Subcutaneous adipose tissue (tissue), 4 donors: ENCODE data around the gene RTN3. TPM values are rescaled to one million over a fixed set of nuclear protein-coding genes. Genes with fewer than 3 reads are reported as not detected.

Experiments
- total RNA-seq, 4 donors: library from RNA; depleted of rRNA; stranded (reverse); fragments of >200 nt; gene quantifications; one replicate each; pipeline ENCODE4 v1.1.0, GENCODE V29; 2016
- TF ChIP-seq, protein P1 (sequence below): fragments of 450-650 bp; IDR thresholded peaks from one replicate; pipeline ENCODE4 v1.5.1; 2016; ENCODE audit warnings: low read depth, mild to moderate bottlenecking, control low read depth, antibody characterized with exemption, moderate library complexity

The RTN3 gene
- total RNA-seq, 4 donors from 2014 or later, result 179 to 283 (median 224) TPM

DNA sequence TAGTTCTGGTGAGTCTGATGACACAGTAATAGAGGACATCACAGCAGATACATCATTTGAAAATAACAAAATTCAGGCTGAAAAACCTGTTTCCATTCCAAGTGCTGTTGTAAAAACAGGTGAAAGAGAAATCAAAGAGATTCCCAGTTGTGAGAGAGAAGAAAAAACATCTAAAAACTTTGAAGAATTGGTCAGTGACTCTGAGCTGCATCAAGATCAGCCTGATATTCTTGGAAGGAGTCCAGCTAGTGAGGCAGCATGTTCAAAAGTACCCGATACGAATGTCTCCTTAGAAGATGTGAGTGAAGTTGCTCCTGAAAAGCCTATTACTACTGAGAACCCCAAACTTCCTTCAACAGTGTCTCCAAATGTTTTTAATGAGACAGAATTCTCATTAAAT, 38.7 kb downstream of the RTN3 start:
- TF ChIP-seq, protein P1, sequence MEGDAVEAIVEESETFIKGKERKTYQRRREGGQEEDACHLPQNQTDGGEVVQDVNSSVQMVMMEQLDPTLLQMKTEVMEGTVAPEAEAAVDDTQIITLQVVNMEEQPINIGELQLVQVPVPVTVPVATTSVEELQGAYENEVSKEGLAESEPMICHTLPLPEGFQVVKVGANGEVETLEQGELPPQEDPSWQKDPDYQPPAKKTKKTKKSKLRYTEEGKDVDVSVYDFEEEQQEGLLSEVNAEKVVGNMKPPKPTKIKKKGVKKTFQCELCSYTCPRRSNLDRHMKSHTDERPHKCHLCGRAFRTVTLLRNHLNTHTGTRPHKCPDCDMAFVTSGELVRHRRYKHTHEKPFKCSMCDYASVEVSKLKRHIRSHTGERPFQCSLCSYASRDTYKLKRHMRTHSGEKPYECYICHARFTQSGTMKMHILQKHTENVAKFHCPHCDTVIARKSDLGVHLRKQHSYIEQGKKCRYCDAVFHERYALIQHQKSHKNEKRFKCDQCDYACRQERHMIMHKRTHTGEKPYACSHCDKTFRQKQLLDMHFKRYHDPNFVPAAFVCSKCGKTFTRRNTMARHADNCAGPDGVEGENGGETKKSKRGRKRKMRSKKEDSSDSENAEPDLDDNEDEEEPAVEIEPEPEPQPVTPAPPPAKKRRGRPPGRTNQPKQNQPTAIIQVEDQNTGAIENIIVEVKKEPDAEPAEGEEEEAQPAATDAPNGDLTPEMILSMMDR, result no peak

DNA sequence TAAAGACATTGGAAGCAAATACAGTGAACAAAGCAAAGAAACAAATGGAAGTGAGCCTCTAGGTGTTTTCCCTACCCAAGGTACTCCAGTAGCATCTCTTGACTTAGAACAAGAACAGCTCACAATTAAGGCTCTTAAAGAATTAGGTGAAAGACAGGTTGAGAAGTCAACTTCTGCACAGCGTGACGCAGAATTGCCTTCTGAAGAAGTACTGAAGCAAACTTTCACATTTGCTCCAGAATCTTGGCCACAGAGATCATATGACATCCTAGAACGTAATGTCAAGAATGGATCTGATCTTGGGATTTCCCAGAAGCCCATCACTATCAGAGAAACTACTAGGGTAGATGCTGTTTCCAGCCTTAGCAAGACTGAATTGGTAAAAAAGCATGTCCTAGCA, 39.3 kb downstream of the RTN3 start:
- TF ChIP-seq, protein P1, result no peak

DNA sequence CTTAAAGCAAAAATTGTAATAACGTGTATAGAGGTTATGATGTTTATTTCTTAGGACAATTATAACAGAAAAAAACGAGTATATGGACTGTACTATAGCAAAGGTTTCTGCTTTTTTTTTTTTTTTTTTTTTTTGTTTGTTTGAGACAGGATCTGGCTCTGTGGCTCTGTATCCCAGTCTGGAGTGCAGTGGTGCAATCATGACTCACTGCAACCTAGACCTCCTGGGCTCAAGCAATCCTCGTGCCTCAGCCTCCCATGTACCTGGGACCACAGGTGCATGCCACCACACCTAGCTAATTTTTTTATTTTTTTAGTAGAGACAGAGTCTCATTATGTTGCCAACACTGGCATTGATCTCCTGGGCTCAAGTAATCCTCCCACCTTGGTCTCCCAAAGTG, 48.0 kb downstream of the RTN3 start:
- TF ChIP-seq, protein P1, result no peak

DNA sequence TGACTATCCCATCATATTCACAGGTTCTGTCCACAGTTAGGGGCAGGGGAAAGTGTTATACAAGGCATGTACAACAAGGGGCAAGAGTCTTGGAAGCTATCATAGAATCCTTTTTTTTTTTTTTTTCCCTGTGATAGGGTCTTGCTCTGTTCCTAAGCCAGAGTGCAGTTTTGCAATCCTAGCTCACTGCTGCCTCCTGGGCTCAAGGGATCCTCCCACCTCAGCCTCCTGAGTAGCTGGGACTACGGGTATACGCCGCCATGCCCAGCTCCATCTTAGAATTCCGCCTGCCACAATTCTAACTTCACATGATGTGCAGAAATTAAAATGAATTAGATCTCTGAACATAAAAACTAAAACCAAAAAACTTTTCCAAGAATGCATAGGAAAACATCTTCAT, 55.6 kb downstream of the RTN3 start:
- TF ChIP-seq, protein P1, result no peak

DNA sequence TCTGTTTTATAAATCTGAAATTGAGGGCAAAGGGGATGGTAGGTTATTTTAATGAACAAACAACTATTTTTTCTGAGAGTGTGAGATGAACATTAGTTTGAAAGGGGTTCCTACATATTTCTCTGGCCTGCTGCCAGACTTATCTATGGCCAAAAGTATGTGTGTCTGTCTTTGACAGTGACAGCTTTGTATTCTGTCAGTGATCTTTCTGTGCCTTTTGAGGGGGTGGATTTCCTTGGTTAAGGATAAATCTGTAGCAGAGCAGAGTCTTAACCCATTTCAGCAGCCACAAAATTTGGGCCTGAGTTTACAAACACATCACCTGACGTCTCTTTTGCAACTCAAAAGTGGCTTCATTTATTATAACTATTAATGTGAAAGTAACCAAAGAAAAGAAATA, 56.4 kb downstream of the RTN3 start:
- TF ChIP-seq, protein P1, result no peak

DNA sequence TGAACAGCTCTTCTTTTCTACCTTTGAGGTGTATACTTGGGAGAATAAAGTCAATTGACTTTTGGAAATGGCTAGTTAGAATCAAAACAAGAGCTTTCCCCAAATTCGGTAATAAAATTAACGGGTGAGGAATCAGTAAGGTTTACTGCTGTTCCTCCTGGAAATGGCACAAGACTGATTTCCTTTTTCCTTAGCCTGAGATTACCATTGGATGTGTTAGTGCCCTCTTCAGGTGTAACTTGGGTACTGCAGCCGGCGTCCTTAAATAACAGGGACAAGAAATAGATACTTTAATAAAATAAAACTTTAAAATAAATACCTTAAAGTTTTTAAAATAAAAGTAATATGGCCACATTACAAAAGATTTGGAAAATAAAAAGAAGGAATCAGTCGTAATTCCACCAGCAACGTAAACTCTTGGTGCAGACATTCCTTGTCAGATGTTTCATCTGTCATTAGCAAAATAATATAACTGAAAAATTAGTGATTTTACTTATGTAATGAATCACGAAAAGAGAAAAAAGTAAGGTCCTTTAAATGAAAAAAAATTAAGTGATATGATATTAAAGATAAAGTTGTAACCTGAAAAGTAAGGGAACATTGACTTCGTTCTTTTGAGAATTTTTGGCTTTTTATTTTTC, 57.5 kb downstream of the RTN3 start:
- TF ChIP-seq, protein P1, result no peak

DNA sequence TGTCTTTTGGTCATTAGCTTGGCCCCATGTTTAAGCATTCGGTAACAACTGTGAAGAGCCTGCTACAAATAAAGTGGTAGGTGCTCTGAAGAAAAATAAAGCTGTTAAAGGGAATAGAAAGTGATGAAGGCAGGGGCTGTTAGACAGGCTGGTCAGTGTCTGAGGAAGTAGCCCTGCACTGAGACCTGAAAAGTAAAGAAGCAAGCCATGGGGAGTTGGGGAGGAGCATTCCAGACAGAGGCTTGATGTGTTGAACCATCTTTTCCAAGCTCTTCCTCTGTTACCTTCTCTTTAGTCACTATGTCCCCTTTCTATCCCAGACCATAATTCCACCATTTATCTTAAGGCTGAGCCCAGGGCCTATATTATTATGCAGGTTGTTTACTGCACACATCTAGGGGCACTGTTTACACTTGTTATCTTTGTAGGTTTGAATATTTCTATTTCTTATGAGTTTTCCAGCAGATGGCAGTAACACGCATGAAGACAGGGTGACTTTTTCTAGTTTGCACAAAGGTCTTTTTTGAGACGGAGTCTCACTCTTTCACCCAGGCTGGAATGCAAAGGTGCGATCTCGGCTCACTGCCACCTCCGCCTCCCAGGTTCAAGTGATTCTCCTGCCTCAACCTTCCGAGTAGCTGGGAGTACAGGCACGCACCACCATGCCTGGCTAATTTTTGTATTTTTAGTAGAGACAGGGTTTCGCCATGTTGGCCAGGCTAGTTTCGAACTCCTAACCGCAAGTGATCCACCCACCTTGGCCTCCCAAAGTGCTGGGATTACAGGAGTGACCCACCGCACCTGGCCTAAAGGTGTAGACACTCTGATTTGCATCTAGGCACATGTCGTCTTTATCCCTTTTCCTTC, 64.2 kb downstream of the RTN3 start:
- TF ChIP-seq, protein P1, result no peak
